Endothelial cell of umbilical vein (primary cell): Measurements from ENCODE around the gene EML2. TPM values are rescaled to one million over a fixed set of nuclear protein-coding genes. Genes with fewer than 3 reads are reported as not detected.

Experiments used
- BruUV-seq: library from RNA; stranded (reverse); fragments of 400-500 nt; replicated peaks from 2 replicates; lab custom pipeline; 2021; lab: Mats Ljungman, UMichigan
- CTCF ChIA-PET: fragments of 300-600, 350-600 bp; sonication (Branson Sonifier 250); formaldehyde crosslinking; loops from one replicate; lab custom pipeline; 2021; ENCODE audit warnings: antibody characterized with exemption, inconsistent platforms; lab: Charles Lee
- POLR2A ChIA-PET: fragments of 300-600, 350-600 bp; sonication (Branson Sonifier 250); formaldehyde crosslinking; loops from one replicate; lab custom pipeline; 2021; ENCODE audit warnings: antibody characterized with exemption, inconsistent platforms; lab: Charles Lee
- DNase-seq: peaks from one replicate; pipeline ENCODE4 v3.0.0-alpha.2; 2011; ENCODE audit warnings: low read depth, low spot score
- FAIRE-seq: peaks from 2 replicates; lab custom pipeline; 2011; peaks lifted over from hg19 to GRCh38; lab: Jason Lieb, UNC
- H2AFZ ChIP-seq: 2 replicates; pipeline ENCODE4 v1.6.0; 2012; ENCODE audit warnings: low read depth, low read length, control low read depth, inconsistent platforms
- H3K27ac ChIP-seq: 2 replicates; pipeline ENCODE4 v1.5.1; 2011; ENCODE audit warnings: low read depth, mild to moderate bottlenecking, control low read depth, low read length, moderate library complexity; ENCODE audit not compliant: insufficient read depth
- H3K27me3 ChIP-seq, 2 experiments: 2 replicates each; pipeline versions ENCODE4 v1.6.0 to v1.6.1; 2011; ENCODE audit warnings: low read length in 2 of 2, mixed read lengths in 1 of 2; ENCODE audit not compliant: control insufficient read depth in 2 of 2, insufficient read depth in 2 of 2
- H3K36me3 ChIP-seq, 2 experiments: 2 replicates in 1 of 2; 3 replicates in 1 of 2; pipeline ENCODE4 v1.5.1; 2011; ENCODE audit warnings: low read length in 2 of 2, mild to moderate bottlenecking in 1 of 2, moderate library complexity in 1 of 2; ENCODE audit not compliant: control insufficient read depth in 2 of 2, insufficient read depth in 2 of 2; ENCODE audit errors: extremely low read depth in 1 of 2
- H3K4me1 ChIP-seq: 3 replicates; pipeline ENCODE4 v1.5.1; 2011; ENCODE audit warnings: mild to moderate bottlenecking, low read length; ENCODE audit not compliant: control insufficient read depth, insufficient read depth; ENCODE audit errors: extremely low read depth
- H3K4me2 ChIP-seq: 2 replicates; pipeline ENCODE4 v1.6.1; 2011; ENCODE audit warnings: low read length, control low read depth, mixed read lengths; ENCODE audit not compliant: insufficient read depth
- H3K4me3 ChIP-seq, 3 experiments: fragments of 200-600 bp in 1 of 3; sonication (generic), shearing (Covaris generic) in 1 of 3; replicated peaks in 1 of 3; 2 replicates each; pipeline ENCODE4 v1.5.1; 2011 to 2016; ENCODE audit warnings: control low read depth in 3 of 3, low read length in 3 of 3, mild to moderate bottlenecking in 2 of 3, inconsistent platforms in 1 of 3, low read depth in 1 of 3, moderate library complexity in 1 of 3; ENCODE audit not compliant: insufficient read depth in 1 of 3
- H3K79me2 ChIP-seq: 2 replicates; pipeline ENCODE4 v1.6.0; 2012; ENCODE audit warnings: low read length, inconsistent platforms; ENCODE audit not compliant: control insufficient read depth, insufficient read depth
- H3K9ac ChIP-seq: replicated peaks from 2 replicates; pipeline ENCODE3; 2011; ENCODE audit warnings: low read length, control low read depth; ENCODE audit not compliant: insufficient read depth; ENCODE audit errors: extremely low read depth
- H3K9me1 ChIP-seq: replicated peaks from 3 replicates; pipeline ENCODE4 v1.6.0; 2011; ENCODE audit warnings: mild to moderate bottlenecking, low read length; ENCODE audit not compliant: control insufficient read depth, insufficient read depth; ENCODE audit errors: extremely low read depth
- H3K9me3 ChIP-seq: replicated peaks from 2 replicates; pipeline ENCODE4 v1.5.1; 2012; ENCODE audit warnings: low read length, inconsistent platforms; ENCODE audit not compliant: control insufficient read depth, insufficient read depth
- H4K20me1 ChIP-seq: replicated peaks from 2 replicates; pipeline ENCODE3; 2011; ENCODE audit warnings: mild to moderate bottlenecking, low read length; ENCODE audit not compliant: control insufficient read depth, insufficient read depth; ENCODE audit errors: extremely low read depth
- EZH2 ChIP-seq: IDR thresholded peaks from 2 replicates; pipeline ENCODE4 v1.6.1; 2012; ENCODE audit warnings: borderline replicate concordance, low read depth, mild to moderate bottlenecking, moderate library complexity, low read length, inconsistent platforms; ENCODE audit not compliant: severe bottlenecking
- MYC ChIP-seq: IDR thresholded peaks from one replicate; pipeline ENCODE4 v1.6.1; 2011; ENCODE audit warnings: mild to moderate bottlenecking, low read depth, low read length
- POLR2A ChIP-seq: IDR thresholded peaks from 2 replicates; pipeline ENCODE4 v1.6.1; 2012; ENCODE audit warnings: low read depth, mild to moderate bottlenecking, control low read depth, low read length
- dilution Hi-C: fragments of 300-500 bp; cut with MboI; formaldehyde crosslinking; loops from one replicate; pipeline ENCODE4 v1.15.0; 2019; ENCODE audit warnings: low sequenced_read_pairs; ENCODE audit not compliant: extremely low pct_ligation_motif_present
- intact Hi-C: fragments of 100-400 bp; cut with micrococcal nuclease; formaldehyde crosslinking; loops from one replicate; pipeline ENCODE4 v1.10.0; 2022
- polyA plus RNA-seq, 4 experiments: library from polyadenylated mRNA; depleted of rRNA in 3 of 4; stranded (reverse) in 3 of 4; unstranded in 1 of 4; fragments of >200 nt; gene quantifications; 2 replicates each; pipeline versions ENCODE4 v1.2.1 to v1.2.3, GENCODE V29; 2011 to 2012; ENCODE audit warnings: missing spikeins in 1 of 4
- total RNA-seq: library from RNA; stranded (reverse); gene quantifications from 2 replicates; pipeline ENCODE4 v1.2.3, GENCODE V29; 2021
- TF ChIP-seq, protein P1 (sequence below): IDR thresholded peaks from 2 replicates; pipeline ENCODE4 v1.6.1; 2011; ENCODE audit not compliant: insufficient read depth, insufficient read length
- TF ChIP-seq, protein P2 (sequence below), 2 donors: IDR thresholded peaks; 1 replicate in 1 of 2; 2 replicates in 1 of 2; pipeline ENCODE4 v1.5.1; 2011; ENCODE audit warnings: low read length in 2 of 2, mild to moderate bottlenecking in 2 of 2, moderate library complexity in 2 of 2, control low read depth in 1 of 2, inconsistent platforms in 1 of 2, low read depth in 1 of 2; ENCODE audit not compliant: insufficient read depth in 1 of 2; ENCODE audit errors: extremely low read depth in 1 of 2

Gene EML2
- total and polyA plus RNA-seq, 2 donors (not counting 3 experiments of a cell fraction or from before 2014, with no cell fraction given): 23.3 to 28.9 TPM

DNA sequence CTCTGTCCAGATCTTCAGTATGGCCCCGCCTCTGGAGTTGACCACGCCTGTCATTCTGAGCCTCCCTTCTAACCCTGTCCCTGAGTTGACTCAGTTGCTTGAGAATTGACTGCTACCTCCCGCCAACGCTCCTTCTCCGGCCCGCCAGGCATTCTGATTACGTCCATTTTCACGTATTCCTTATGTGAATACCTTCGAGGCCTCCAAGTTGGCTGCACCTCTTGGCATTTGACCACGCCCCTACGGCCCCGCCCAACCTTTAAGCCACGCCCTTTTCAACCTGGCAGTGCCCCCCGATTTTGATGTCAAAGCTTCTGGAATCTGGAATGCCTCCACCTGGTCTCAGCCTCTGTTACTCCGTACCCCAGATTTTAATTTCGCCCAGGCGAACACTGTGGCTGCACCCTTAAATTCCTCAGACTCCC, 1.7 kb upstream of the EML2 start:
- intact Hi-C loops (loop anchor here (1.0 to 5.0 kb wide), 2 partner anchors 9 to 214 kb away; no protein-coding TSS in a partner anchor), dilution Hi-C loops (no loop called here)
- DNase-seq (no peak), FAIRE-seq (no peak)
- TF ChIP-seq EZH2: no peak
- TF ChIP-seq, protein P1, sequence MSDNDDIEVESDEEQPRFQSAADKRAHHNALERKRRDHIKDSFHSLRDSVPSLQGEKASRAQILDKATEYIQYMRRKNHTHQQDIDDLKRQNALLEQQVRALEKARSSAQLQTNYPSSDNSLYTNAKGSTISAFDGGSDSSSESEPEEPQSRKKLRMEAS: no peak
- H3K27ac ChIP-seq: no peak overlapping the region
- H3K4me2 ChIP-seq: peak overlapping the region; percentile 4
- no peak overlapping the region for H3K9ac ChIP-seq
- ChIA-PET POLR2A (interaction anchor here (1.4 to 1.6 kb wide), 2 partner anchors 57 to 114 kb away, joined by 3 to 4 read pairs; no protein-coding TSS in a partner anchor), CTCF (interaction anchor here (1.6 to 5.3 kb wide), 18 partner anchors 8 to 201 kb away, joined by 4 to 91 read pairs (median 26); partner anchors contain the start of genes GPR4, PPM1N and RTN2)
- no peaks in the 10 kb centered on the region for H3K27me3 ChIP-seq
- H3K36me3 ChIP-seq: no peaks in the 10 kb centered on the region
- no TSS peak for BruUV-seq
- H4K20me1 ChIP-seq: no peaks in the 10 kb centered on the region
- H3K9me1 ChIP-seq: no peaks in the 10 kb centered on the region
- no peaks in the 10 kb centered on the region for H3K9me3 ChIP-seq
- peak overlapping the region; percentile 0 for H2AFZ ChIP-seq
- no peak overlapping the region for H3K4me3 ChIP-seq
- peaks cover 38% of the 10 kb centered on the region for H3K4me1 ChIP-seq
- no peaks in the 10 kb centered on the region for H3K79me2 ChIP-seq

DNA sequence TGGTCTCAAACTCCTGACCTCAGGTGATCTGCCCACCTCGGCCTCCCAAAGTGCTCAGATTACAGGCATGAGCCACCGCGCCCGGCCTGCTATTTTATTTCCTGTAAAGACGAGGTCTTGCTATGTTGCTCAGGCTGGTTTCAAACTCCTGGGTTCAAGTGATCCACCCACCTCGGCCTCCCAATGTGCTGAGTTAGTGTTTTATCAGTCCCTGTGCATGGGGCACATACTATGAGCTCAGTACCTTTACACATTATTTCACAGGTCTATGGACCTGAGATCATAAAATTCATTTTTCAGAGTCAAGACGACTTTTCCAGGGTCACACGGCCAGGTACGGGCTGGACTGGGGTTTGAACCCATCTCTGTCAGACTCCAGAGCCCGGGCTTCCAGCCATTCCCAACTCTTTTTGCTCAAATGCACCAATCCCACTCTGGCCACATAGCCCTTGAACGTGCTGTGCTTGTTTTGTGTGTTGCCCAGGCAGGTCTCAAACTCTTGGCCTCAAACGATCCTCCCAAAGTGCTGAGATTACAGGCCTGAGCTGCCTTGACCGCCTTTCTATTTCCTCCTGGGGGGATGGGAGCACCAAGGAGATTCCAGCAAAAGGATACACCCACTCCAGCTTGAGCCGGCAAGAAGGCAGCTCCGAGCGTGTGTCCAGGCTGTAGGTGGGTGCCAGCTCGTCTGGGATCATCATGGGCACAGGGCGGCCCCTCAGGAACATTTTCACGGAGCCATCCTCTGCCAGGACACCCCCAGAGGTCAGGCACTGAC, 1.1 kb downstream of the EML2 start:
- Histone ChIP-seq H3K79me2 (no peaks in the 10 kb centered on the region), H3K9me1 (no peaks in the 10 kb centered on the region), H3K27ac (no peak overlapping the region), H3K9me3 (no peaks in the 10 kb centered on the region), H3K9ac (no peak overlapping the region), H4K20me1 (no peaks in the 10 kb centered on the region), H3K4me2 (peak overlapping the region; percentile 64), H3K4me3 (peak overlapping the region in 1 of 3 experiments; percentile 52), H3K27me3 (no peaks in the 10 kb centered on the region), H2AFZ (no peak overlapping the region), H3K4me1 (peaks cover 35% of the 10 kb centered on the region), H3K36me3 (no peaks in the 10 kb centered on the region)
- BruUV-seq: TSS peak; percentile 33
- intact Hi-C loops (no loop called here), dilution Hi-C loops (no loop called here)
- no peak for DNase-seq
- TF ChIP-seq POLR2A (no peak), MYC (no peak)
- TF ChIP-seq, protein P2, sequence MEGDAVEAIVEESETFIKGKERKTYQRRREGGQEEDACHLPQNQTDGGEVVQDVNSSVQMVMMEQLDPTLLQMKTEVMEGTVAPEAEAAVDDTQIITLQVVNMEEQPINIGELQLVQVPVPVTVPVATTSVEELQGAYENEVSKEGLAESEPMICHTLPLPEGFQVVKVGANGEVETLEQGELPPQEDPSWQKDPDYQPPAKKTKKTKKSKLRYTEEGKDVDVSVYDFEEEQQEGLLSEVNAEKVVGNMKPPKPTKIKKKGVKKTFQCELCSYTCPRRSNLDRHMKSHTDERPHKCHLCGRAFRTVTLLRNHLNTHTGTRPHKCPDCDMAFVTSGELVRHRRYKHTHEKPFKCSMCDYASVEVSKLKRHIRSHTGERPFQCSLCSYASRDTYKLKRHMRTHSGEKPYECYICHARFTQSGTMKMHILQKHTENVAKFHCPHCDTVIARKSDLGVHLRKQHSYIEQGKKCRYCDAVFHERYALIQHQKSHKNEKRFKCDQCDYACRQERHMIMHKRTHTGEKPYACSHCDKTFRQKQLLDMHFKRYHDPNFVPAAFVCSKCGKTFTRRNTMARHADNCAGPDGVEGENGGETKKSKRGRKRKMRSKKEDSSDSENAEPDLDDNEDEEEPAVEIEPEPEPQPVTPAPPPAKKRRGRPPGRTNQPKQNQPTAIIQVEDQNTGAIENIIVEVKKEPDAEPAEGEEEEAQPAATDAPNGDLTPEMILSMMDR (IDR thresholded peaks at IDR 0.05; ENCODE audit: extremely low read depth in 1 of 2, insufficient read depth in 1 of 2, low read depth in 1 of 2, low read length in 2 of 2): no peak
- FAIRE-seq: peak; percentile 38
- CTCF ChIA-PET: interaction anchor here (0.9 to 1.1 kb wide), 3 partner anchors 39 to 83 kb away, joined by 3 to 4 read pairs (median 3); no protein-coding TSS in a partner anchor
- POLR2A ChIA-PET: no interaction called here
